Measurements from ENCODE around the gene CARD14. TPM values are rescaled to one million over a fixed set of nuclear protein-coding genes. Genes with fewer than 3 reads are reported as not detected.

The CARD14 gene
- polyA plus RNA-seq, 1 experiment, result not detected

DNA sequence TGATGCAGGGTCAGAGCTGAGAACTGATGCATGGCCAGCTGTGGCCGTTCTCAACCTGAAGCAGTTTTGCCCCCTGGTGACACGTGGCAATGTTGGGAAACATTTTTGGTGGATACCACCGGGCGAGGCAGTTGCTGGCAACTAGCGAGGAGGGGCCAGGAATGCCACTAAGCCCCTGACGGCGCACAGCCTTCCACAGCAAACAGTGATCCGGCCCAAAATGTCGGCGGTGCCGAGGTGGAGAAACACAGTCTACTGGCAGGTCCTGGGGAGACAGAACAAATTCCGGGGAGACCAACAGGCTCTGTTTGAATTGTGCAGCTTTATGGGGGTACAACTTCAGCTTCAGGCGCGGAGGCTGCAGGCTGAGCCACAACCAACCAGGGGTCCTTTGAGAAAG lies 58.6 kb downstream of the CARD14 start:
- no peak overlapping the region for H3K4me3 ChIP-seq (ENCODE audit: low read depth, low read length)
- no peak for TF ChIP-seq CTCF (IDR thresholded peaks at IDR 0.05; ENCODE audit: low read depth, low read length)
- ChIA-PET CTCF (no interaction called here), POLR2A (no interaction called here)
- no peaks in the 10 kb centered on the region for H3K27me3 ChIP-seq (ENCODE audit: control insufficient read depth, insufficient read depth, low read length)
- no peak overlapping the region for H3K27ac ChIP-seq (ENCODE audit: low read depth, low read length)
- DNase-seq (ENCODE audit: low read depth, low spot score), result no peak
- peaks cover 13% of the 10 kb centered on the region for H3K9me3 ChIP-seq (ENCODE audit: control insufficient read depth, insufficient read depth, low read length)

- ChIA-PET POLR2A (no interaction called here), CTCF (no interaction called here)
- Histone ChIP-seq H3K27me3 (ENCODE audit: control insufficient read depth, insufficient read depth, low read length) (no peaks in the 10 kb centered on the region), H3K4me3 (ENCODE audit: low read depth, low read length) (no peak overlapping the region), H3K9me3 (ENCODE audit: control insufficient read depth, insufficient read depth, low read length) (peaks cover 19% of the 10 kb centered on the region), H3K27ac (ENCODE audit: low read depth, low read length) (no peak overlapping the region)
- no peak for DNase-seq (ENCODE audit: low read depth, low spot score)
- TF ChIP-seq CTCF (IDR thresholded peaks at IDR 0.05; ENCODE audit: low read depth, low read length), result no peak
These were observed 59.2 kb downstream of the CARD14 start for GRCh38 chr17:80229011-80229410.

DNA sequence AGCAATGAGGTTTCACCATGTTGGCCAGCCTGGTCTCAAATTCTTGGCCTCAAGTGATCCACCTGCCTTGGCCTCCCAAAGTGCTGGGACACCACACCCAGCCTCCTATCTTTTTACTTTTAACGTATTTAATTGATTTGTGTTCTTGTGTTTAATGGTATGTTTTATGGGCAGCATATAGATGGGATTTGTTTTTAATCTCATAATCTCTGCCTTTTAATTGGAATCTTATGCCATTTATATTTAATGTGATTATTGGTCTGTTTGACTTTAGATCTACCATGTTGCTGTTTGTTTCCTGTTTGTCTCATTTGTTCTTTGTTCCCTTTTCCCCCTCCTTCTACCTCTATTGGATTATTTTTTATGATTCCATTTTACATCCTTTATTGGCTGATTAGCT lies 62.6 kb downstream of the CARD14 start:
- POLR2A ChIA-PET, result interaction anchor here (0.7 kb wide), 1 partner anchor 435 kb away, joined by 3 read pairs; no protein-coding TSS in a partner anchor
- no peaks in the 10 kb centered on the region for H3K27me3 ChIP-seq (ENCODE audit: control insufficient read depth, insufficient read depth, low read length)
- no peak for DNase-seq (ENCODE audit: low read depth, low spot score)
- CTCF ChIA-PET, result no interaction called here
- no peak for TF ChIP-seq CTCF (IDR thresholded peaks at IDR 0.05; ENCODE audit: low read depth, low read length)
- H3K9me3 ChIP-seq (ENCODE audit: control insufficient read depth, insufficient read depth, low read length), result peaks cover 20% of the 10 kb centered on the region
- H3K4me3 ChIP-seq (ENCODE audit: low read depth, low read length), result no peak overlapping the region
- H3K27ac ChIP-seq (ENCODE audit: low read depth, low read length), result no peak overlapping the region

DNA sequence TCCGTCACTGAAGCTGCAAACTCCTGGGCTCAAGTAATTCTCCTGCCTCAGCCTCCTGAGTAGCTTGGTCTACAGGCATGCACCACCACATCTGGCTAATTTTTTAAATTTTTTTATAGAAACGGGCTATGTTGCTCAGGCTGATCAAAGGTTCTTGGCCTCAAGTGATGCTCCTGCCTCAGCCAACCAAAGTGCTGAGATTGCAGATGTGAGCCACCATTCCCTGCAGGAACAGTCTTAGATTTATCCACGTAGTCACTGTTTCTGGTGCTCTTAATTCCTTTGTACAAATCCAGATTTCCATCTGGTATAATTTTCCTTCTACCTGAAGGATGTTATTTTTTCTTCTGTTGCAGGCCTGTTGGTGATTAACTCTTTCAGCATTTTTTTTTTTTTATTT lies 63.4 kb downstream of the CARD14 start:
- Histone ChIP-seq H3K9me3 (ENCODE audit: control insufficient read depth, insufficient read depth, low read length) (peaks cover 20% of the 10 kb centered on the region), H3K27ac (ENCODE audit: low read depth, low read length) (no peak overlapping the region), H3K27me3 (ENCODE audit: control insufficient read depth, insufficient read depth, low read length) (no peaks in the 10 kb centered on the region), H3K4me3 (ENCODE audit: low read depth, low read length) (no peak overlapping the region)
- DNase-seq (ENCODE audit: low read depth, low spot score), result no peak
- ChIA-PET CTCF (no interaction called here), POLR2A (no interaction called here)
- TF ChIP-seq CTCF (IDR thresholded peaks at IDR 0.05; ENCODE audit: low read depth, low read length), result no peak

GRCh38 chr17:80236911-80237310 lies 67.1 kb downstream of the CARD14 start:
- Histone ChIP-seq H3K27me3 (ENCODE audit: control insufficient read depth, insufficient read depth, low read length) (no peaks in the 10 kb centered on the region), H3K27ac (ENCODE audit: low read depth, low read length) (no peak overlapping the region), H3K4me3 (ENCODE audit: low read depth, low read length) (no peak overlapping the region), H3K9me3 (ENCODE audit: control insufficient read depth, insufficient read depth, low read length) (peaks cover 20% of the 10 kb centered on the region)
- POLR2A ChIA-PET, result interaction anchor here (0.7 kb wide), 1 partner anchor 145 kb away, joined by 3 read pairs; no protein-coding TSS in a partner anchor
- CTCF ChIA-PET, result no interaction called here
- no peak for TF ChIP-seq CTCF (IDR thresholded peaks at IDR 0.05; ENCODE audit: low read depth, low read length)
- DNase-seq (ENCODE audit: low read depth, low spot score), result no peak

All from AG04450 (cell line).